GM12878 (cell line): ENCODE data around the gene UNC93A.

Experiments
- BCLAF1 ChIP-seq: fragments of 450-650 bp; IDR thresholded peaks from 2 replicates; pipeline ENCODE4 v1.6.1; 2017; ENCODE audit warnings: antibody characterized with exemption, mild to moderate bottlenecking, moderate library complexity
- CTCF ChIP-seq, 3 experiments: IDR thresholded peaks in 2 of 3; conservative IDR thresholded peaks in 1 of 3; 2 replicates each; pipeline ENCODE4 v1.5.1; 2011; ENCODE audit warnings: low read depth in 3 of 3, low read length in 3 of 3, mild to moderate bottlenecking in 3 of 3, control low read depth in 2 of 3, moderate library complexity in 2 of 3, inconsistent platforms in 1 of 3, mixed read lengths in 1 of 3; ENCODE audit not compliant: control insufficient read depth in 2 of 3, insufficient read depth in 1 of 3; ENCODE audit errors: extremely low read depth in 1 of 3
- E2F8 ChIP-seq: fragments of 450-650 bp; IDR thresholded peaks from 2 replicates; pipeline ENCODE4 v1.6.1; 2018; ENCODE audit warnings: mild to moderate bottlenecking, low read depth, moderate library complexity; ENCODE audit not compliant: partially characterized antibody
- EP300 ChIP-seq, 2 experiments: fragments of 150-350 bp in 1 of 2; IDR thresholded peaks; 2 replicates each; pipeline ENCODE4 v1.6.1; 2011 to 2012; ENCODE audit warnings: low read depth in 2 of 2, low read length in 2 of 2, borderline replicate concordance in 1 of 2, improper control_type of control experiment in 1 of 2, inconsistent platforms in 1 of 2; ENCODE audit not compliant: control insufficient read depth in 1 of 2
- EZH2 ChIP-seq: IDR thresholded peaks from 2 replicates; pipeline ENCODE4 v1.6.1; 2012; ENCODE audit warnings: low read depth, mild to moderate bottlenecking, control low read depth, inconsistent platforms, low read length, borderline replicate concordance; ENCODE audit not compliant: control insufficient read depth
- POLR2A ChIP-seq: IDR thresholded peaks from 2 replicates; pipeline ENCODE4 v1.6.1; 2011; ENCODE audit warnings: low read depth, mild to moderate bottlenecking, low read length
- POLR2AphosphoS5 ChIP-seq: IDR thresholded peaks from 2 replicates; pipeline ENCODE4 v1.6.1; 2011; ENCODE audit warnings: mild to moderate bottlenecking, low read length, inconsistent platforms
- RFX5 ChIP-seq: IDR thresholded peaks from 2 replicates; pipeline ENCODE4 v1.6.1; 2011; ENCODE audit warnings: low read depth, low read length, improper control_type of control experiment
- SUPT20H ChIP-seq: IDR thresholded peaks from 2 replicates; pipeline ENCODE4 v1.6.1; 2011; ENCODE audit warnings: low read depth, mild to moderate bottlenecking, low read length, moderate library complexity, borderline replicate concordance; ENCODE audit not compliant: control insufficient read depth
- YY1 ChIP-seq: IDR thresholded peaks from 2 replicates; pipeline ENCODE4 v1.6.1; 2011; ENCODE audit warnings: low read depth, mild to moderate bottlenecking, low read length
- ZNF274 ChIP-seq: IDR thresholded peaks from one replicate; pipeline ENCODE4 v1.8.0; 2011; ENCODE audit not compliant: insufficient read length, insufficient read depth

GRCh38 chr6:167245591-167245990, 45.5 kb upstream of the UNC93A start:
- TF ChIP-seq EZH2: no peak
- no peak for TF ChIP-seq EP300 (IDR thresholded peaks at IDR 0.05; ENCODE audit: borderline replicate concordance in 1 of 2, control insufficient read depth in 1 of 2, low read depth in 2 of 2, low read length in 2 of 2)
- TF ChIP-seq POLR2AphosphoS5: no peak
- TF ChIP-seq YY1: no peak
- TF ChIP-seq CTCF (IDR thresholded peaks at IDR 0.05 in 2 of 3, conservative IDR thresholded peaks at IDR 0.05 in 1 of 3; ENCODE audit: control insufficient read depth in 2 of 3, extremely low read depth in 1 of 3, insufficient read depth in 1 of 3, low read depth in 3 of 3, low read length in 3 of 3): no peak
- no peak for TF ChIP-seq POLR2A
- no peak for TF ChIP-seq RFX5
- no peak for TF ChIP-seq BCLAF1
- TF ChIP-seq E2F8: no peak
- no peak for TF ChIP-seq ZNF274
- TF ChIP-seq SUPT20H: no peak
